ENCODE results near the gene TMEM266. TPM values are rescaled to one million over a fixed set of nuclear protein-coding genes. Genes with fewer than 3 reads are reported as not detected.
A peak's percentile ranks its signal among the peaks of the same experiment; 100 is the strongest.

Gene TMEM266
- total and polyA plus RNA-seq, 2 of the 4 experiments (the other 2 are of a cell fraction) = not detected

- BruUV-seq (replicated peaks) = no TSS peak
- H3K4ac ChIP-seq (ENCODE audit: low read depth, low read length) = no peak overlapping the region
- no peak overlapping the region for H3K9ac ChIP-seq (ENCODE audit: low read depth, low read length)
- no peak overlapping the region for H4K91ac ChIP-seq (ENCODE audit: insufficient read depth, low read depth, low read length)
- H3K36me3 ChIP-seq (ENCODE audit: control insufficient read depth, insufficient read depth, low read length) = no peaks in the 10 kb centered on the region
- H2BK5ac ChIP-seq (ENCODE audit: low read depth, low read length, poor library complexity, severe bottlenecking) = no peak overlapping the region
- ATAC-seq (ENCODE audit: low read depth) = no peak
- WGBS, 2 experiments (ENCODE audit: extremely low coverage in 2 of 2, insufficient read length in 1 of 2) = 80% methylated on average over 1 of the region's 14 CpGs; no CpG with 5 or more reads in 1 of the 2 experiments
- in situ Hi-C loops (cut with MboI; ENCODE audit: low sequenced_read_pairs) = loop anchor here (10.0 kb wide), 1 partner anchor 325 kb away; no protein-coding TSS in a partner anchor
- no peak overlapping the region for H2AK5ac ChIP-seq (ENCODE audit: low read depth, low read length)
- no peak overlapping the region for H3K18ac ChIP-seq (ENCODE audit: low read depth, low read length)
- H2AK9ac ChIP-seq (replicated peaks; ENCODE audit: low read depth, low read length, poor library complexity) = no peak overlapping the region
- peak overlapping the region; percentile 69 for H2AFZ ChIP-seq (replicated peaks; ENCODE audit: low read length, poor library complexity)
- ChIA-PET POLR2A (ENCODE audit: unreplicated experiment) (no interaction called here), CTCF (interaction anchor here (0.6 to 2.2 kb wide), 13 partner anchors 8 to 717 kb away, joined by 3 to 29 read pairs (median 4); partner anchors contain the start of genes NRG4 and TMEM266)
- no peak overlapping the region for H2BK15ac ChIP-seq (ENCODE audit: low read depth, low read length)
- H3K4me3 ChIP-seq (ENCODE audit: insufficient read depth, low read depth, low read length) = no peak overlapping the region
- H3K27me3 ChIP-seq (ENCODE audit: control insufficient read depth, insufficient read depth, low read length) = peaks cover 51% of the 10 kb centered on the region
- no peak for DNase-seq
- no peak overlapping the region for H4K5ac ChIP-seq (ENCODE audit: low read depth, low read length)
- no peak overlapping the region for H3K23ac ChIP-seq (ENCODE audit: low read depth, low read length)
- no peak overlapping the region for H2BK120ac ChIP-seq (ENCODE audit: low read depth, low read length)
- no peak overlapping the region for H2BK20ac ChIP-seq (ENCODE audit: low read depth, low read length)
- no peak overlapping the region for H3K56ac ChIP-seq (ENCODE audit: extremely low read depth, insufficient read depth, low read length)
- H3K9me1 ChIP-seq (ENCODE audit: insufficient read depth, low read length) = no peaks in the 10 kb centered on the region
- no peaks in the 10 kb centered on the region for H3K4me1 ChIP-seq (ENCODE audit: control insufficient read depth, insufficient read depth, low read length)
- H3K4me2 ChIP-seq (ENCODE audit: low read depth, low read length) = no peak overlapping the region
- no peaks in the 10 kb centered on the region for H3K79me1 ChIP-seq (ENCODE audit: low read depth in 1 of 2, low read length in 2 of 2)
- intact Hi-C loops (cut with micrococcal nuclease) = no loop called here
- no peaks in the 10 kb centered on the region for H4K20me1 ChIP-seq (ENCODE audit: insufficient read depth, low read length)
- H4K8ac ChIP-seq (ENCODE audit: low read depth in 2 of 2, low read length in 2 of 2) = no peak overlapping the region
- H3K27ac ChIP-seq (ENCODE audit: insufficient read depth, low read length) = no peak overlapping the region
- dilution Hi-C loops (cut with HindIII; ENCODE audit: low sequenced_read_pairs, unreplicated experiment) = no loop called here
- no peaks in the 10 kb centered on the region for H3K9me3 ChIP-seq (ENCODE audit: control insufficient read depth, insufficient read depth, low read length)
- H3K14ac ChIP-seq (replicated peaks; ENCODE audit: low read depth, low read length) = no peak overlapping the region
- no peak for TF ChIP-seq POLR2A (IDR thresholded peaks at IDR 0.05; ENCODE audit: low read depth, low read length)
- no peak for TF ChIP-seq USF2 (IDR thresholded peaks at IDR 0.05; ENCODE audit: low read depth, low read length)
- TF ChIP-seq CHD1 (IDR thresholded peaks at IDR 0.05; ENCODE audit: low read depth, low read length) = no peak
- TF ChIP-seq RFX5 (IDR thresholded peaks at IDR 0.05; ENCODE audit: low read depth, low read length) = no peak
- no peak for TF ChIP-seq RAD21 (IDR thresholded peaks at IDR 0.05; ENCODE audit: low read length)
- no peak for TF ChIP-seq ELK1 (IDR thresholded peaks at IDR 0.05; ENCODE audit: borderline replicate concordance, low read depth, low read length)
These were observed 80.3 kb downstream of the TMEM266 start for GRCh38 chr15:76140074-76140464.
